COR-L47 (cell line): ENCODE measurements around the gene HINFP.
A peak's percentile ranks its signal among the peaks of the same experiment; 100 is the strongest.
"Not testable (repeated sequence)": the region's sequence is repeated elsewhere in the genome, so short reads cannot be mapped to it uniquely, and the experiment has no call there.

Experiments used
- DNase-seq: peaks from one replicate; lab custom pipeline; 2025; lab: John Stamatoyannopoulos, UW

Gene HINFP

GRCh38 chr11:119155733-119156492 is 34.5 kb downstream of the HINFP start:
- DNase-seq = no peak

GRCh38 chr11:119156496-119156895 is 35.1 kb downstream of the HINFP start:
- no peak for DNase-seq

DNA sequence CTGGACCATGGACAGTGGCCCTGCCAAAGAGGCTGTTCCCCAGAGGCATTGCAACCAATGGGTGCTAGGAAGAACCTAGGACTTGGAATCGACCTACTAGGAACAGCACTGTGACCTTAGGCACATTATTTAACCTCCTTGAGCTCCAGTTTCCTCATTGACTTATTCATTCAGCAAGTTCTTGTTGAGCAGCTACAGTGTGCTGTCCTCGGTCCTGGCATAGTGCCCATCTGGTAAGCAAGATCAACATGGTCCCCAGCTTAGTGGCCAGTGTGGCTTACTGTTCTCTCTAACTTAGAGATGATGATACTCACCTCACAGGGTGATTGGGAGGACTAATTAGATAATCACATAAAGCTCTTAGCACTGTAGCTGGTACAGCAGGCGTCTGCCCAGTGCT is 35.7 kb downstream of the HINFP start:
- no peak for DNase-seq

DNA sequence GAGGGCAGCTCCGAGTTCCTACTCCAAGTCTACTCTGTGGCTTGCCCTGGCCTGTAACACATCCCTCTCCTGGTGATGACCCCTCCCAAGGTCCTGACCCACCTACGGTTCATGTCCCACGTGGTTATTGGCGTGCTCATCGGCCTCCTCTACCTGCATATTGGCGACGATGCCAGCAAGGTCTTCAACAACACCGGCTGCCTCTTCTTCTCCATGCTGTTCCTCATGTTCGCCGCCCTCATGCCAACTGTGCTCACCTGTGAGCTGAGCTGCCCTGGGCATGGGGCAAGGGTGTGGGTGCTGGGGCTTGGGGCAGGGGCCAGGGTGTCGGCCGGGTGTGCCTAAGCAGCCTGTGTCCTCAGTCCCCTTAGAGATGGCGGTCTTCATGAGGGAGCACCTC is 37.1 kb downstream of the HINFP start:
- DNase-seq = no peak

GRCh38 chr11:119160151-119160550 is 38.8 kb downstream of the HINFP start:
- DNase-seq = no peak

- DNase-seq = no peak
Observed at GRCh38 chr11:119161871-119162270, 40.5 kb downstream of the HINFP start.

- no peak for DNase-seq
Observed at GRCh38 chr11:119166368-119167076, 45.1 kb downstream of the HINFP start.

GRCh38 chr11:119167077-119167458 is 45.7 kb downstream of the HINFP start:
- not testable (repeated sequence) for DNase-seq

- no peak for DNase-seq
Observed at GRCh38 chr11:119167933-119168332, 46.6 kb downstream of the HINFP start.

DNA sequence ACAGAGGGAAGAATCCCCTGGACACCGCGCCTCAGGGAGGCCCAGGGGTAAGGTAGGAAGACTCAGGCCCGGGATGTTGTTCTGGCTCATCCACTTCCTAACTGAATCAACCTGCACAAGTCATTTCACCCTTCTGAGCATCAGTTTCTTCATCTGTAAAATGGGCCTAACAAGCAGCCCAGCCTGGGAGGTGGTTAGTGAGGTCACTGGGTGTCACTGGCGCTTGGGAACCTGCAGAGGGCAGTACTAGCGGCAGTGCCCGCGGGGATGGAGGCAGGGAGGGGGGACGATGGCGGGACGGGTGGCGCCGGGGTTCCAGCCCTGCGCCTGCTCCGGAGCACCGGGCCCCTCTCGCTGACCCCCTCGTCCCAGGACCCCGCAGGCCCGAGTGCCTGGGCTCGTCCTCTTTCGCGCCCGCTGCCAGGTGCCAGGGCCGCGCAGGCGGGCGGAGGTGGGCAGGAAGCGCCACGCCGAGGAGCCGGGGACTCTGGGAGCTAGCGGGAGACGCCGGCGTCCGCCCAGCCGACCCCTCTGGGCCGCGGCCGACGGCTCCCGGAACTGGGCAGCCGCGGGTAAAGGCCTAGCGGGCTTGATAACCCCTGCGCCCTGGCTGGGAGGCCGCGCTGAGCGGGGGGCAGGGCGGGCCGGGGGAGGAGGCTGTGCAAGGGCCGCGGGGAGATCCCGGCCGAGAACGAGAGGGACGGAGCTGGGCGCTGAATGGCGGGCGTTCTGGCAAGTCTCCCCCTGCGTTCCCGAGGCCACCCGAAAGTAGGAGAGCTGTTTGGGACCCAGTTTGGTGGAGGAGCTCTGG is 47.3 kb downstream of the HINFP start, which contains the start of gene NLRX1:
TSS of gene NLRX1 (plus strand) at position 255 of the 811 bp plus-strand sequence. CDS start 2,679 bp downstream, outside the sequence.
- peak; percentile 75 for DNase-seq

GRCh38 chr11:119169282-119169719 is 47.9 kb downstream of the HINFP start:
- DNase-seq = no peak

GRCh38 chr11:119172513-119172912 is 51.1 kb downstream of the HINFP start:
- DNase-seq = no peak

- no peak for DNase-seq
Observed at GRCh38 chr11:119173453-119173852, 52.1 kb downstream of the HINFP start.

DNA sequence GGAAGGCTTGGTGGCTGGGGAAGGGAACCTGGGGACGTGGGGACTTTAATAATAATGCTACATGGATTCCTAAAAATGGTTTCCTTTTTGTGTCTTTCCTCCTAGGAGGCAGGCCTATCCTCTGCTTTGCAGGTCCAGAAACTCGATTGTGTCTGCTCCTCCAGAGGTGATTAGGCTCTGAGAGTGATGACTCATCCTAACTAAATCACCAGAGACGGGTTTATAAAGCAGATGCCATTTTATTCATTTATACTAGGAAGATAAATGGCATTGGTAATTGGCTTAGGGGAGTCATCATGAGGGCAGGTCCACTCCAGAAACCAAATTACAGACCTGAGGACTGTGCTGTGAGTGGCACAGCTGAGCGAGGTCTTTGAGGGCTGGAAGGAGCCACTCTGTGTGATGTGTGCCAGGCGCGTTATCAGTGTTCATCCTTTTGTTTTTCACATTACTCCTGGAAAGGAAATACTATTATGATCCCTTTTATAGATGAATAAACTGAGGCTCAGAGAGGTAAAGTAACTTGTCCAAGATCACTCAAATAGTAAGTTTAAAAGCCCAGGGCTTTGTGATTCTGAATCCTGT is 54.2 kb downstream of the HINFP start:
- no peak for DNase-seq

DNA sequence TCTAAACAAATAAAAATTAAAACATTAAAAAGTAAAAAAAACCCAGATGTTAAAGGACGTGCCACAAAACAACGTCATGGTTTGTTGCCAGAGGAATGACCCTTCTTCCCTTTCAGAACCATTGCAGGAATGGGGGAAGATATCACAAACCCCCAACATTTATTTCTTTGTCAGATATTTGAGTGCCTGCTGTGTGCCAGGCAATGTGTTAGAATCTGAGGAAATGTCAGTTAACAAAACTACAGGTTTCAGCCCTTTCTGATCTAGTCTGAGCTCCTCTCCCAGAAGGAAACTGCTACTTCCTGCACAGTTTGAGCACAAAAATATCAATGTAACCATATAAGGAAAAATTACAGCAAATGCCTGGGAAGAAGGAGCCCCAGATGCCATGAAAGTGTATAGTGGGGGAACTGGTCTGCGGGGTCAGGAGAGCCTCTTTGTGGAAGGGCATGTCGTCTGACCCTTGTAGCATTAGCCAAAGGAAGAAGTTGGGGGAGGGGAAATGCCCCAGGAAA is 56.8 kb downstream of the HINFP start:
- no peak for DNase-seq

DNA sequence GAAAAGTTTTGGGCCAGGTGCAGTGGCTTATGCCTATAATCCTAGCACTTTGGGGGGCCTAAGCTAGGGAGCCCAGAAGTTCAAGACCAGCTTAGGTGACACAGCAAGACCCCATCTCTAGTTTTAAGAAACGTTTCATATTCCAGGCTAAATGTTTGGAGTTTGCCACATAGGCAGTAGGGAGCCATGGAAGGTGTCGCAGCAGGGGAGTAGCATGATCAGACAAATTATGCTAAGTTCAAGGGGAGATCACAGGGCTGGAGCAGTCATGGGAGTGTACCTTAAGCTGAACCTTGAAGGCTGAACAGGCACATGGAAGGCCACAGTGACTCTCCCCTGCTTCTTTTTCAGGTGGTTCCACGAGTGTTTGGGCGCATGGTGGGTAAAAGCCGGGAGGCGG is 58.0 kb downstream of the HINFP start:
- DNase-seq = no peak

DNA sequence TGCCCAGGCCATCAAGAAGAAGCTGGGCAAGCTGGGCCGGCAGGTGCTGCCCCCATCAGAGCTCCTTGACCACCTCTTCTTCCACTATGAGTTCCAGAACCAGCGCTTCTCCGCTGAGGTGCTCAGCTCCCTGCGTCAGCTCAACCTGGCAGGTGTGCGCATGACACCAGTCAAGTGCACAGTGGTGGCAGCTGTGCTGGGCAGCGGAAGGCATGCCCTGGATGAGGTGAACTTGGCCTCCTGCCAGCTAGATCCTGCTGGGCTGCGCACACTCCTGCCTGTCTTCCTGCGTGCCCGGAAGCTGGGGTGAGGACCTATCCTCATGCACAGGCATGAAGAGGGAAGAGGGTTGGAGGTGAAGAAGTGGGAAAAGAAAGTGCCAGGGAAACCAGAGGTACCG is 58.6 kb downstream of the HINFP start:
- peak; percentile 81 for DNase-seq

GRCh38 chr11:119180729-119181676 is 59.6 kb downstream of the HINFP start:
- DNase-seq = no peak

DNA sequence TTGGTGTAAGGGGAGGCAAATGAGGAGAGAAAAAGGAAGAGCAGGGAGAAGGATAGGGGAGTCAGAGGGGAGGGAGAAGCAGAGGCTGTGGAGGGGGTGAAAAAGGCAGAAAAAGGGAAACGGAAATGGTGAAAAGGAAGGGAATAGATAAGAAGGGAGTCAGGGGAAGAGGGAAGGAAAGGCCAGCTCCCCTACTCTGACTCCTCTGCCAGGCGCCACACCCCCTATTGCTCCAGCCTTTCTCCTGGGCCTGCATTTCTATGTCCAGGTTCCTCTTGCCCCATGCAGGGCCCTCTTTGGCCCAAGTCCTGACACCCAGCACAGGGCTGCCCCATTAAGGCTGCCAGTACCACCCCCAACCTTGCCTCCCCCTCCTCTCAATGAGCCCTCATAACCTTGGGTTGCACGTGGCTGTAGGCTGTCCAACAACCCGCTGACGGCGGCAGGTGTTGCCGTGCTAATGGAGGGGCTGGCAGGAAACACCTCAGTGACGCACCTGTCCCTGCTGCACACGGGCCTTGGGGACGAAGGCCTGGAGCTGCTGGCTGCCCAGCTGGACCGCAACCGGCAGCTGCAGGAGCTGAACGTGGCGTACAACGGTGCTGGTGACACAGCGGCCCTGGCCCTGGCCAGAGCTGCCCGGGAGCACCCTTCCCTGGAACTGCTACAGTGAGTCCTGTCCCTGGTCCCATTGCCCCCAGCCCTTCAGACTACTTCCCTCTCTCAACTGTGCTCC is 60.5 kb downstream of the HINFP start:
- peak; percentile 35 for DNase-seq

- DNase-seq = not testable (repeated sequence)
Observed at GRCh38 chr11:119184399-119184798, 63.0 kb downstream of the HINFP start.
